Inflammatory macrophage treated with lipopolysaccharide for 1 hour (primary cell): ENCODE data around the gene ZNF180.
"Not testable (repeated sequence)": the region's sequence is repeated elsewhere in the genome, so short reads cannot be mapped to it uniquely, and the experiment has no call there.

Source experiments
- DNase-seq, 2 donors: peaks; one replicate each; pipeline ENCODE4 v3.0.0-alpha.2; 2020 to 2022

Gene ZNF180

DNA sequence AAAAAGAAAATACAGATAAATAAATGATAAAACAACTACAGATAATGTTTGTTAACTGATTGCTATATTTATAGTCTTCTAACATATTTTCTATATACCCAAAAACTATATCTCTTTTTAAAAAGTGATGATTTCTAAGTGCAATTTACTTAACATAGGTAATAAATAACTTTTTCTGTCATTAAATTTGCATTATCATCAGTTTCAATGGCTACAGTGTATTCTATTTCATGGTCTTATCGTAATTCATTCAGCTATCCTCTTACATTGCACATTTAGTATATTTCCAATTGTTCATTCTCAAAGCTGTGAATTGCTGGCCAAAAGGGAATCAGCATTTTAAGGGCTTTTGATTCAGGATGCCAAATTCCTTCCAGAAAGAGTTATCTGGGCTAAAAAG lies 3.6 kb downstream of the ZNF180 start:
- DNase-seq = no peak

DNA sequence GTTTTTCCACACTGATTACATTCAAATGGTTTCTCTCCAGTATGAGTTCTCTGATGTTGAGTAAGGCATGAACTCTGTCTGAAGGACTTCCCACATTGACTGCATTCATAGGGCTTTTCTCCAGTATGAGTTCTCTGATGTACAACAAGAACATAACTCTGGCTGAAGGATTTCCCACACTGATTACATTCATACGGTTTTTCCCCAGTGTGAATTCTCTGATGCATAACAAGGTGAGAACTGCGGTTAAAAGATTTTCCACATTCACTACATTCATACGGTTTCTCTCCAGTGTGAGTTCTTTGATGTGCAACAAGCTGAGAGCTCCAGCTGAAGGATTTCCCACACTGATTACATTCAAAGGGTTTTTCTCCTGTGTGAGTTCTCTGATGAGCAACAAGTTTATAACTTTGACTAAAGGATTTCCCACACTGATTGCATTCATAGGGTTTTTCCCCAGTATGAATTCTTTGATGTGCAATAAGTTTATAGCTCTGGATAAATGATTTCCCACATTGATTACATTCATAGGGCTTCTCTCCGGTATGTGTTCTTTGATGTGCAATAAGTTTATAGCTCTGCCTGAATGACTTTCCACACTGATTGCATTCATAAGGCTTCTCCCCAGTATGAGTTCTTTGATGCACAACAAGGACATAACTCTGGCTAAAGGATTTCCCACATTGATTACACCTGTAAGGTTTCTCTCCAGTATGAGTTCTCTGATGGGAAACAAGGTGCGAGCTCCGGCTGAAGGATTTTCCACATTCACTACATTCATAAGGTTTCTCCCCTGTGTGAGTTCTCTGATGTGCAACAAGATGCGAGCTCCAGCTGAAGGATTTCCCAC lies 23.5 kb downstream of the ZNF180 start:
- DNase-seq = peak; percentile 3 to 12

DNA sequence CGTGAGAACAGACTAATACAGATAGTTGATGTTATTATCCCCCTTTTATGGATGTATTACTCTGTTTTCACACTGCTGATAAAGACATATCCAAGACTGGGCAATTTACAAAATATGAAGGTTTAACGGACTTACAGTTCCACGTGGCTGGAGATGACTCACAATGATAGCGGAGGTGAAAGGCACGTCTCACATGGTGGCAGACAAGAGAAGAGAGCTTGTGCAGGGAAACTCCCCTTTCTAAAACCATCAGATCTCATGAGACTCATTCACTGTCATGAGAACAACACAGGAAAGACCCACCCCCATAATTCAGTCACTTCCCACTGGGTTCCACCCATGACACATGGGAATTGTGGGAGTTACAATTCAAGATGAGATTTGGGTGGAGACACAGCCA lies 31.6 kb downstream of the ZNF180 start:
- DNase-seq = not testable (repeated sequence)

DNA sequence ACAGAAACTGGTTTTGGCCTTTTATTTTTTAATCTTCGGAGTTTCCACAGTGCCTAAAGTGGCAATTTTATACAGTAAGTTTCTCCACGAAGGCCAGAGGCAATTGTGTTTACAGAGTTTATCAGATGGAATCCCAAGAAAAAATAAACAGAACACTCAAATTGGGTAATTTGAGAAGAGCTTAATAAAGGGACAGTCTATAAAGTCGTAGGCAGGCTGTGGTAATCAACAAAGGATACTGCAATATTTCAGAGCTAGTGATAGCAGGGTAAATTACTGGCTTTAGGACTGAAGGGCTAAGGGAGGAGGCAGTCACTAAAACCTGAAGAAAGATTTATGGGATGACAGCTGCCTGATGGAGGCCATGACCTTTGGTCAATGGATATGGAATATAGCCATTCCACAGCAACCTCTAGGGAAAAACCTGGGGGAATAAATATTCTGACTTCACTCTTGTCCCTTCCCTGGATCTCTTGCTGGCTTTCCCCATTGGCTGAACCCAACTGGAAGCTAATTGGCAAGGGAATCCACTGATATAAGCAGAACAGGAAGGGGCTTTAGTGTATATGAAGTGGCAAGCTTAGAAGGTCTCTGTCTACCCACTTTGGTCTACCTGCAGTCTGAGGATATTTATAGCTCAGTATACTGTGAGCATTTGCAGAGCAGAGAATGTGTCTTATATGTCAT lies 37.6 kb downstream of the ZNF180 start:
- not testable (repeated sequence) for DNase-seq

DNA sequence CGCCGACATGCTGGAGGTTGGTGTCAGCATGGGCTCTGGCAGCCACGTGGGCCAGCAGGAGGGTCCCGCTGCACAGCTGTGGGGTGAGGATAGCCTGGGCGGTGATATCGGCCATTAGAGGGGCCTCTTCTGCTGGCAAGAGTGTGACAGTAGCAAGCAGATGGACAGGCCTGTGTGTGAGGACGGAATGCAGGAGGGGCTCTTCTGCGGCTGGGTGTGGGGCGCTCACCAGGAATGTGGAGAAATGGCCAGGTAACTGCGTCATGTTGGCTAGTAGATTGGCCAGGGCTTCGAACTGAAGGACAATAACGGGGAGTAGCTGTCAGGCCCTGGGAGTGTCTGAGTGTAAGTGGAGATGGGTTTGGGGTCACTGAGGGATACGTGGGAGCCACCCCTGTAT lies 44.3 kb downstream of the ZNF180 start:
- DNase-seq = not testable (repeated sequence)

DNA sequence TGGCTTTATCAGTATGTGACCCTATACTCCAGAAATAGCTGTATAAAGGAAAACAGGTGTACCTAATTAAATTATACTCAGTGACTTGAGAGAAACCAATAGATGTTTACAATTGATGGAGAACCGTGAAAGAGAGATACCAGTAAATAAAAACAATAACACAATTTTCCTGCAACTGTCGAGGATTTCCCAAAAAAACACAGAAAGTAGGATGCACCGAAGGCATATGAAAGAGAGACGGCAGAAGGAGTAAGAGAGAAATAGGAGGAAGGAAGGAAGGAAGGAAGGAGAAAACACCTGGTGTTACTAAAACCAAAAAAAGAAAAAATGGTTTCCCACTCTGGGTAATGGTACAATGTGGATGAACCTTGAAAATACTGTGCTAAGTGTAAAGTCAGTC lies 45.2 kb downstream of the ZNF180 start:
- no peak for DNase-seq

DNA sequence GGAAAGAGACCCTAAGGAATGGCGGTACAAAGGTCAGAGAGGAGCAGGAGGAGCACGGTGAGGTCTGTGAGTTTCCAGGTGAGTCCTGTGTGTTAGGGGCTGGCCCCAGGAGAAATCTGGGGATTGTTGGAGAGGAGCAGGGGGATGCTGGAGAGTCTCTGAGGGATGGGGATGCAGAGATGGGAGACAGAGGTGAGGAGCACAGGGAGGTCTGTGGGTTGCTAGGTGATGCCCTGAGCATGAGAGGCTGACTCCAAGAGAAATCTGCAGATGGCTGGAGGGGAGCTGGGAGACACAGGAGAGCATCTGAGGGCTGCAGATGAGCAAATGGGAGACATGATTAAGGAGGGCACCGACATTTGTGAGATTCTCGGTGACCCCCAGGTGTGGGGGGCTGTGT lies 48.0 kb downstream of the ZNF180 start:
- DNase-seq = no peak

DNA sequence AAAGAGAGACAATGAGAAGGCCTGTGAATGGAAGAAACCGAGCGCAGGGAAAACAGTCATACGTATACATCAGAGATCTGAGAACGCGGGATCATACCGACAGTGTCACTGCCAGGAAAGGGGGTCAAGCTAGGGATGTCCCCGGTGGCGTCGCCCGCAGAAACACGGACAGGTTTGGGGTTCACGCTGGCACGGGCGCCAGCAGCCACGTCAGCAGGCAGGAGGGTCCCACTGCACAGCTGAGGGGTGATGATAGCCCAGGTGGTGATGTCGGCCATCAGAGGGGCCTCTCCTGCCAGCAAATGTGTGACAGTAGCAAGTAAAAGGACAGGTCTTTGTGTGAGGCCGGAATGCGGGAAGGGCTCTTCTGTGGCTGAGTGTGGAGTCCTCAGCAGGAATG lies 48.6 kb downstream of the ZNF180 start:
- no peak for DNase-seq

DNA sequence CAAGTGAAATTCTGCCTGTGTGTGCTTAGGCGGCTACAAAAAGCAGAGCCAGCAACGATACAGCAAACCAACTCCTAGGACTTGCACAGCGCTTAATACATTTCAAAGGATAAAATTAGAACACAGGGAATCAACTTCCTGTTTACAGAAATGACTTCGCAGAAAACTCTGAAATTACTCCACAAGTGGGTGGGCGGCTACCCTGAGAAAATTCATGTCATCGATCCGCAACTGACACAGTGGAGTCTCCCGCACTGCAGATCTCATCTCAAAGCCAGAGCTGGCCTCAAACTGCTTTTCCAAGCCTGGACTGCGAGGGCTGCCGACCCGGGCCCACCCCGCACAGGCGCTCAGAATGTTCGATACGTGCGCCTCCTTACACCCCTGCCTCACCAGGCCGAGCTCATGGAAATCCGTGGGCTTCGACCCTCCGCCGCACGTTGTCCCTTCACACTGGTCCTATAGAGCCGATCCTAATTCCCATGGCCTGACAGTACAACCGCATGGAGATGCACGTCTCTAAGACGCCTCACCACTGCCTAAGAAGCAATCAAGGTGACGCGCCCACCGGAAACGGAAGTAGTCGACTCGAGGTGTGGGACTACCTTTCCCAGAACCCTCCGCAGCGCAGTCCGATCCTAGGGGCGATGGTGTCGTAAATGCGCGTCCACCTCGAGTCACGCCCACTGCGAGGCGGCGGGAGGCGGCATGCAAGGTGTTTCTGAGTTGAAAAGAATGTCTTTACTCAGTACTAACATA lies 52.2 kb downstream of the ZNF180 start, which contains the start of gene ZNF229:
Gene ZNF229, minus strand, starts transcription at position 557 of the 759 bp plus-strand sequence. CDS start 5,625 bp downstream, outside the sequence.
- peak; percentile 51 to 71 for DNase-seq

DNA sequence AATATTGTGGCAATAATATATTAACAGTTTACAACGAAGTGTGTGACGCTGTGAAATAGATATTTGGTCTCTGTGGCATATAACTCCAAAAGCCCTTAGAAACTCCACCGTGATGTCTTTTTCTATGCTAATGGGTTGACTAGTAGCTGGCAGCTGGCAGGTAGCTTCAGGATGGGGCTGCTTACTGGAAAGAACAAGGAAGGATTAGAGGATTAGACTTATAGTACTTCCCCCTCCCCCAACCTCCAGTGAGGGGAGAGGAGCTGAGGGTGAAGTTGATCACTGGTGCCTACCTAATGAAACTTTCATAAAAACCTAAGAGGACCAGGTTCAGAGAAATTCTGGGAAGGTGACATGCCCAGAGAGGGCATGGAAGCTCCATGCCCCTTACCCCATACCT lies 61.9 kb downstream of the ZNF180 start:
- no peak for DNase-seq

DNA sequence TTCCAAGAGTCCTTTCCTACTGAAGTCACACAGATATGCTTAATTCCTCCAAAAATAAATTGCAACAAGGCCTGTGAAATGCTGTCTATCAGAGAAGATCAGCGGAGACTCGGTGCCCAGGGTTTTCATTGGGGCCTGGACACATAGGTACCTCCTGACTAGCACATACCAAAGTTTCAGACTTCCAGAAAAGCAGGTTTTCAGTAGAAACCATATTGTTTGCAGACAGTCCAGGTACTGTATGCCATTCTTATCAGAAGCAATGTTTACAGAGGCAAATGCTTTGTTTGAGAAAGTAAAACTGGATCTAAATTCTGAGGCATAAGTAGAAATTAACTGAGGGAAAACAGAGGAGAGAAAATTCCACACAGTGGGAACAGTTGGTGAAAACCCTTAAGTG lies 64.9 kb downstream of the ZNF180 start:
- DNase-seq = no peak

DNA sequence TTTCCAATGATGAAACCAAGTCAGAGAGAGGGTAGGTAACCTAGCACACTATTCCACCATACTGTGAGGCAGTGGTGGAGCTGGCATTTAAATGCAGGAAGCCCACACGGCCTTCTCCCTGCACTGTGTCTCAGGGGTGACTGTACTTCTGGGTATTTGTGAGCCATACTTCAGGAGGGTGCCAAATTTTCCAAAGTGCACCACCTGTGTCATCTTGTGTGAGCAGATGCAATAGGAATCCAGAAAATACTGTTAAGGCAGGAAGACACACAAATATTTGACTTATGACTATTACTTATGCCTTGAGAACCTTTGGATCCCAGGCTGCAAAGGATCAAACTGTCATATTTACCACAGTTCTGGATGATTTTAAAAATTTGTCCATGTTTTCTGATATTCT lies 69.4 kb downstream of the ZNF180 start:
- DNase-seq = no peak
